Frontal cortex (tissue), 4 donors: Measurements from ENCODE around the gene PLPPR1. TPM values are rescaled to one million over a fixed set of nuclear protein-coding genes. Genes with fewer than 3 reads are reported as not detected.
A peak's percentile ranks its signal among the peaks of the same experiment; 100 is the strongest.

ENCODE experiments used
- DNase-seq, 2 donors: peaks; one replicate each; pipeline ENCODE4 v3.0.0; 2012; ENCODE audit warnings: low spot score in 2 of 2
- FAIRE-seq: peaks from 2 replicates; lab custom pipeline; 2012; peaks lifted over from hg19 to GRCh38; lab: Jason Lieb, UNC
- total RNA-seq: library from RNA; depleted of rRNA; stranded (reverse); fragments of >200 nt; gene quantifications from one replicate; pipeline ENCODE4 v1.2.3, GENCODE V29; 2014
- donor health status: control.
- donor health status: control.
- donor health status: control.

PLPPR1 gene
- total RNA-seq, 1 donor from 2014 or later = 249 TPM

DNA sequence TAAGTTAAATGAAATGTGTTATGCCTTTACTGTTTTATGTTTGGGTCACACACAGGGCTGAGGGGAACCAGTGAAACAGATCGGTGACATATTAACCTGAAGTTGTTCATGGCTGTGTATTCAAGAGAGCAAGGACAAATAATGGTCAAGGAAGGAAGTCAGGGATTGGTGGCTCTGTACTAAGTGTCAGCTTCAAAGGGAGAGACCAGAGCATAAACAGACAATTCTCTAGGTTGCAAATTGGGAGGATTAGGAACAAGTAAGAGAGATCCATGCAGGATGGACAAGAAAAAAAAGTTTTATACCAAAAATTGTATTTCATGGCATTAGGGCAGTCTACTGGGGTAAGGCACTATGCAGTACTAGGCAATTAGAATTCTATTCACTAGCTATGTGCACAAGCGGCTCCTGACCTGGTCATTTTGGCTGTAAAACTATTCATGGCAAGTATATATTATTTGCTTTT is 156.3 kb downstream of the PLPPR1 start:
- no peak for FAIRE-seq
- DNase-seq = no peak

DNA sequence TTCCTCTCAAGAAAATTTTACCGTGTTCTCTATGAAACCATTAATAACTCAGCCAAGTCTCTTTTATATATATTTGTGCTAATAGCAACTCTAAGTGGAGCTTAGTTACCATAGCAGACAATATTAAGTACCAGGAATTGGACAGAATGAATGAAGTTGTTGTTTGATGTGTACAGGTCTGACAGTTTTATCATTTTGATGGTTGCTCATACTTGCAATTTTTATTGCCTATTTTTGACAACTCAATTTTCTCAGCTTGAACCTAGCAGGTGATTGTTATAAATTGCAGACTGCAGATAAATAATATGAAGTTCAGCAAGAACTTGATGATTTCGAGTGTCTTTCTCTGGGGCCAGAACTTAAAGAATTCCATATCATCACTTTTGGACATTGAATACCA is 163.2 kb downstream of the PLPPR1 start:
- FAIRE-seq (no peak), DNase-seq (no peak)

DNA sequence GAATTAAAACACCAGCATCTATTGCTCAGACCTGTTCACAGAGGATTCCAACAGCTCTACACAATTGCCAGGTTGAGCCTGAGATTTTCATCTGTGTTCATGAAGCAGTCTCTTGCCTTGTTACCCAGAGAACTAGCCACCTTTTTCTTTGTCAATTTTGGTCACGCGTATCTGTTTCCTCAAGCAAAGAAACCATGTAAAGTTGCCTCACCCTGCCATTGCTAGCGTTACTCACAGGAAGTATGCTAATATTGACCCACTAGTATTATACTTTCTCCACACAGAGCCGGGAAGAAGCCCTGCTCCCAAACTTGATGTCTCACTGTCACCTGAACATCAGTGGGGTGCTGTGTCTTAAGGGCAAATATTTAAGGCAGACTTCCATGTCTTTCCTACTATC is 168.5 kb downstream of the PLPPR1 start:
- no peak for FAIRE-seq

GRCh38 chr9:101200852-101201251 is 172.3 kb downstream of the PLPPR1 start:
- DNase-seq (no peak), FAIRE-seq (no peak)

More for the DNA sequence above, 168.5 kb downstream of the PLPPR1 start:
- DNase-seq = no peak

- DNase-seq = no peak
- FAIRE-seq = no peak
Observed at GRCh38 chr9:101201630-101202029, 173.1 kb downstream of the PLPPR1 start.

GRCh38 chr9:101209670-101210069 is 181.1 kb downstream of the PLPPR1 start:
- FAIRE-seq = no peak
- DNase-seq = no peak

DNA sequence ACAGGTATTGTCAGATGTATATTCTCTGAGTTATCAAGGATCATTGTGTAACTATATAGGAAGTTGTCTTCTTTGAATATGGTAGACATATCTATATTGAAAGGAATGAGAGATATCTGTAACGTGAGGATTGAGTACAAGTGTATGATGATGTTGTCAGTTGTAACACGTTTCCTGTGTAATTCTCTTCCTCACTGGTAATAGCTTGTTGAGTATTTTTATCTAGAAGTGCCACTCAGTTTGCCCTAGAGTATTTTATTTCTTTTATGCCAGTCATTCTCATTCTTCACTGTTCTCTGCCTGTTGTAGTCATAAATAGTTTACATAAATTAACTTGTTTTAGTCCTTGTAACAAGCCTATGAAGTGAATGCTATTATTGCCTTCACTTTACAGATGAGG is 184.1 kb downstream of the PLPPR1 start:
- FAIRE-seq (no peak), DNase-seq (no peak)

DNA sequence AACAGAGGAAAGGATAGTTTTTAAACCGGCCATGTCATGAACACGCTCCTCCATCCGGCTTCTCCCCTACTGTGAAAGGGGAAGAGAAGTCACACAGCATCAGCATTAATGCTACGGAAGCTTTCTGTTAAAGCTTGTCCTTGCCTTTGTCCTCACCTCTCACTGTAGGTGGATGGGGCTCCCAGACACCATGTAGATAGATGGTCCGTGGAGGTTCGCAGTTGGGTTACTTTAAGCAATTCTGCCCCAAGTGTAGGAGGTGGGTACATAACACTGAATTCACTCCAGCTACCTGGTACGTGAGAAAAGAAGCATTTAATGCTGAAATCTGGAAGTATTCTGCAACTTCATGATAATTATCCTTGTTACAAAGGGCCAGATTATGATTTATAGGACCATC is 190.5 kb downstream of the PLPPR1 start:
- DNase-seq (no peak), FAIRE-seq (no peak)

DNA sequence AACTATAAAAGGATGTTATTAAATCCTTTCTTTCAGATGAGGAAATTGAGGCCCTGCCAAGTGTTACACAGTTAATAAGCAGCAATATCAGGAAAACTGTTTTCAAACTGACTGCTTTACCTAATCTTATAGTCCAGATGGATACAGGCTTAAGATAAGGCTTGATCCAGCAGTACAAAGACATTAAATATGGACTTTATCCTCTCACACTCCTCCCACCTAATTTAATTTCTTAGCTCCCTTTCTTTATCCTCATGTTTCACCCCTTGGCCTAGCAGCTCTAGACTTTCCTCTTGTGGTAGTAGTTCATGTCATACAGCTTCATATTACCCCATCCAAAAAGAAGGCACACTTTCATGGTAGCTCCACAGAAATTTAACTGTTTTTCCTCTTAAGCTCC is 191.8 kb downstream of the PLPPR1 start:
- FAIRE-seq = no peak
- no peak for DNase-seq

- DNase-seq = no peak
- FAIRE-seq = no peak
Observed at GRCh38 chr9:101225271-101225670, 196.7 kb downstream of the PLPPR1 start.

DNA sequence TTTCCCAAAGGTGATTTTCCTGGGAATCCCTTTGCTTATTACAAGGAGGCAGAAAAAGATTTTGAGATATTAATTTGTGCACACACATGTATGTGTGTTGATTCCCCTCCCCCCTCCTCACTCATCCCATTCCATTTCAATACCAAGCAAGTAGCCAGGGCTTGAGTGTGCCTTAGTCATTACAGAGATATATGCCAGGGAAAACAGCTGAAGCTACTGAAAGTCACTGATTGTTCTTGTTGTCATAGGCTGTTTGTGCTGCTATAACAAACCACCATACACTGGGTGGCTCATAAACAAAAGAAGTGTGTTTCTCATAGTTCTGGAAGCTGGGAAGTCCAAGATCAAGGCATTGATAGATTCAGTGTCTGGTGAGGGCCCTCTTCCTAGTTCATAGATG is 197.6 kb downstream of the PLPPR1 start:
- FAIRE-seq (peak; percentile 43), DNase-seq (no peak)

- DNase-seq (no peak), FAIRE-seq (no peak)
Observed at GRCh38 chr9:101226803-101227202, 198.3 kb downstream of the PLPPR1 start.

GRCh38 chr9:101229606-101230005 is 201.1 kb downstream of the PLPPR1 start:
- no peak for DNase-seq
- FAIRE-seq = no peak

DNA sequence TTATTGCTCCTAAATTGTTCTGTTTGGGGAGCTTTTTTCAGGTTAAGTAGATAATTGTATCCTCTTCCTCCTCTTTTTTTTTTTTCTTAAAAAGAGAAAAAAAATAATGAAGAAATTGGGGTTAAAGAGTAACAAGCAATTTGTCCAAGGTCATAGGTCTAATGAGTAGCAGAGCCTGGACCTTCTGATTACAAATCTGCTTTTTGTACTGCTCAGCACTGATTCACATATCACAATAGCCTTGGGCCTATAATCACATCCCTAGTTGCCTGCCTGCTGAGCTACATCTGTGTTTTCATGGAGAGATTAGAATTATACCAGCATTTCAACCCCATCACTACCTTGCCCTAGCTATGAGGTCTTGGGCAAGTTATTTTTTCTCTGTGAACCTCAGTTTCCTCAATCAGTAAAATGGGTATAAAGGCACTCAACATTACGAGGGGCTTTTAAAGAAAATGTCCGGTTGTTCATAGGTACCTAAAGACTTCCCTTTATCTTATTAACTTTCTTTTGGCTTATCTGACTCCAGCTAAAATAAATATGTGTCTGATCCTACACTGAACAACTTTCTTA is 204.0 kb downstream of the PLPPR1 start:
- no peak for DNase-seq

GRCh38 chr9:101235105-101235866 is 206.8 kb downstream of the PLPPR1 start:
- FAIRE-seq = peak; percentile 98
- no peak for DNase-seq

More for the DNA sequence above, 204.0 kb downstream of the PLPPR1 start:
- no peak for FAIRE-seq

DNA sequence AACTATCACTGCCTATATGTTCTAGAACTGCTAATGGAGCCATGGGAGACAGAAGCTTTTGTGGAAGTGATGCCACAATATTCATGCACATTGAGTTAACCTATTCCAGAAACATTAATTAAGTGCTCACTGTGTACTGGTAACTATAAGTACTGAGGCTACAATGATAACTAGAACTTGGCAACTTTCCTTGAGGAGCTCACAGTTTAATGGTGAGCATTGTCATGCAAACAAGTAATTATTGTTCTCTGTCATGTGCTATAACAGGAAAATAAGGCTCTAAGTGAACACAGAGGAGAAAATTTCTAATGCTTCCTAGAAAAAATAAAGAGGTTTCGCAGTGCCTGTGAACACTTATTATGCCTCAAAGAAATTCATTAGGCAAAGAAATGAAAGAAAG is 214.1 kb downstream of the PLPPR1 start:
- no peak for DNase-seq
- FAIRE-seq = peak; percentile 90

GRCh38 chr9:101246691-101247090 is 218.2 kb downstream of the PLPPR1 start:
- no peak for DNase-seq
- no peak for FAIRE-seq

GRCh38 chr9:101247297-101247696 is 218.8 kb downstream of the PLPPR1 start:
- no peak for FAIRE-seq
- DNase-seq = no peak

DNA sequence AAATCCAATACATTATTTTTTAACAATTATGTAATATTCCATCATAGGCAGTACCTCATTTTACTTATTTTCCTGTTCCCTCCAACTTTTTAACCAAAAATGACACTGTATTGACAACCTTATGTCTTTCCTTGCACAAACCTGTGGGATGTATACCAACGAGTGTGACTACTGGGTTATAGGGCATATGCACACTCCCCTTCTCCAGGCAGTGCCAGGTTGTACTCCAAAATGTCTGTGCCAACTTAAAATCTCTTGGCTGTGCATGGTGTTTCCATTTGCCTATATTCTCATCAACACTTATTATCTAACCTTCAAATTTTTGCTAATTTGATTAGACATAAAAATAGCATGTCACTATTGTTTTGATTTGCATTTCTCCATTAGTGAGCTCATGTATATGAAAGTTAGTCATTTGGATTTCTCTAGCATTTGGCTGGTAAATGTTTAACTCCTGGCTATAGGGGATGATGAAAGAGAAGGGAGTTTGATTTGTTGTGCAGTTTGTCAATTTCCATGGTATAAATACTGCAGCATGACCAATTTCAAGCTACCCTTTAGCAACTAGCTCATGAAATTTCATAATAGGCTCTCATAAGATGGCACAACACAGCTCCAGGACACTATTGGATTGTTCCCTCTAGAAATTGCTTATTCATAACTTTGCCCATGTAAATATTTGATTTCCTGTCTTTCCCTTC is 226.4 kb downstream of the PLPPR1 start:
- DNase-seq = no peak
- FAIRE-seq = no peak

GRCh38 chr9:101264727-101265126 is 236.2 kb downstream of the PLPPR1 start:
- no peak for DNase-seq
- FAIRE-seq = no peak

DNA sequence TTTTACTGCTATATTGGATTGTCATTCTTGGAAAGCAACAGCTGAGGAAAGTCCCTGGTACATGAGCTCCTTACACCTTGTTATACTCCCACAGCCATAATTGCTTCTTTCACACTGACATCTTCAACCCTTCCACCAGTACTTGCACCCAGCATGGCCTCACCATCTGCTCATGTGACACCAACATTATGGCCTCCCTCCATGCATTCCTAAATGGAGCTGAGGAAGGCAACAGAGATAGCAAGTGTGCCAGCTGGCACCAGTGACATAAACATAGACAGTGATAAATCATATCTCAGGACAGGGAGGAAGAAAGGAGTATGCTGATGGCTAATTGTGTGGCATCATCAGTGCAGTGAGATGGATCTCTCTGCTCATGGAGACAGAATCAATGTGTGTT is 236.7 kb downstream of the PLPPR1 start:
- no peak for FAIRE-seq
- no peak for DNase-seq
